Transverse colon (tissue), 4 donors: ENCODE data around the gene ANKRD10.

ENCODE experiments used
- CTCF ChIP-seq, 5 experiments: fragments of 200-600 bp in 3 of 5; fragments of 450-650 bp in 2 of 5; sonication (generic) in 3 of 5; IDR thresholded peaks; 1 replicate in 2 of 5; 2 replicates in 3 of 5; pipeline ENCODE4 v1.5.1; 2016 to 2017; ENCODE audit warnings: antibody characterized with exemption in 5 of 5, inconsistent platforms in 3 of 5, mild to moderate bottlenecking in 2 of 5, moderate library complexity in 1 of 5
- POLR2AphosphoS5 ChIP-seq, 3 donors: sonication (generic); formaldehyde crosslinking; IDR thresholded peaks; one replicate each; pipeline ENCODE4 v1.6.1; 2016; ENCODE audit warnings: antibody characterized with exemption in 3 of 3

GRCh38 chr13:110922506-110922905, 7.6 kb upstream of the ANKRD10 start:
- TF ChIP-seq CTCF (IDR thresholded peaks at IDR 0.05) (no peak), POLR2AphosphoS5 (IDR thresholded peaks at IDR 0.05) (no peak)
